ENCODE results near the gene PARP11. TPM values are rescaled to one million over a fixed set of nuclear protein-coding genes. Genes with fewer than 3 reads are reported as not detected.

PARP11 gene
- total RNA-seq: 10 to 100 TPM; 15.9 to 29.7 TPM

GRCh38 chr12:3872800-3873636 is at the start of gene PARP11:
Gene PARP11 (minus strand): TSS chr12:3873399. CDS start chr12:3873229, 170 bp downstream.
- DNase-seq (peak; percentile 99), ATAC-seq (peak; percentile 95)
- peaks cover 18% of the 10 kb centered on the region for H3K36me3 Mint-ChIP-seq
- peak within 1 kb of the TSS; percentile 97 for H3K4me3 Mint-ChIP-seq
- peak within 1 kb of the TSS; percentile 96 for H3K27ac Mint-ChIP-seq
- peaks cover 4% of the 10 kb centered on the region for H3K27me3 Mint-ChIP-seq
- H3K9me3 Mint-ChIP-seq (ENCODE audit: low read depth): peaks cover 3% of the 10 kb centered on the region
- peaks cover 39% of the 10 kb centered on the region for H3K4me1 Mint-ChIP-seq
- CTCF ChIA-PET: interaction anchor here (1.0 to 4.6 kb wide), 3 partner anchors 12 to 404 kb away, joined by 4 to 41 read pairs (median 4); no protein-coding TSS in a partner anchor

- Mint-ChIP-seq H3K27me3 (peaks cover 11% of the 10 kb centered on the region), H3K4me3 (no peak overlapping the region), H3K36me3 (no peaks in the 10 kb centered on the region), H3K4me1 (no peaks in the 10 kb centered on the region), H3K9me3 (ENCODE audit: low read depth) (no peaks in the 10 kb centered on the region), H3K27ac (no peak overlapping the region)
- DNase-seq (no peak), ATAC-seq (no peak)
- CTCF ChIA-PET: no interaction called here
These were observed 48.8 kb upstream of the PARP11 start for GRCh38 chr12:3922033-3922432.

GRCh38 chr12:3921526-3921925 is 48.3 kb upstream of the PARP11 start:
- no peaks in the 10 kb centered on the region for H3K4me1 Mint-ChIP-seq
- CTCF ChIA-PET: no interaction called here
- ATAC-seq: no peak
- no peak for DNase-seq
- H3K36me3 Mint-ChIP-seq: no peaks in the 10 kb centered on the region
- H3K4me3 Mint-ChIP-seq: no peak overlapping the region
- no peaks in the 10 kb centered on the region for H3K9me3 Mint-ChIP-seq (ENCODE audit: low read depth)
- H3K27ac Mint-ChIP-seq: no peak overlapping the region
- H3K27me3 Mint-ChIP-seq: peaks cover 11% of the 10 kb centered on the region

DNA sequence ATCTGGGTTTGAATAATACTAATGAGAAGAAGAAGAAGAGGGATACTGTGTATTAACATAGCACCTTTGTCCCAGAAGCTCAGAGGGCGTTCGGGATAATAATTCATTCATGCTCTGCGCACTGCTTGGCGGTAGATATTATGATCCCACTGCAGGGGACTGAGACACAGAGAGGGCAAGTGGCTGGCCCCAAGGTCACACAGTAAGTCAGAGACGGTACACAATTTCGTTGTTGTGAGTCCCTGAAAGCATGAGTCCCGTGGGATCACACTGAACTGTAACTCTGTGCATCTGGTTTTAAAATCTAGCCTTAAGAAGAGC is 47.9 kb upstream of the PARP11 start:
- CTCF ChIA-PET: interaction anchor here (1.5 kb wide), 1 partner anchor 35 kb away, joined by 3 read pairs; no protein-coding TSS in a partner anchor
- DNase-seq (no peak), ATAC-seq (no peak)
- Mint-ChIP-seq H3K4me3 (no peak overlapping the region), H3K4me1 (no peaks in the 10 kb centered on the region), H3K27ac (no peak overlapping the region), H3K27me3 (peaks cover 13% of the 10 kb centered on the region), H3K36me3 (no peaks in the 10 kb centered on the region), H3K9me3 (ENCODE audit: low read depth) (no peaks in the 10 kb centered on the region)

DNA sequence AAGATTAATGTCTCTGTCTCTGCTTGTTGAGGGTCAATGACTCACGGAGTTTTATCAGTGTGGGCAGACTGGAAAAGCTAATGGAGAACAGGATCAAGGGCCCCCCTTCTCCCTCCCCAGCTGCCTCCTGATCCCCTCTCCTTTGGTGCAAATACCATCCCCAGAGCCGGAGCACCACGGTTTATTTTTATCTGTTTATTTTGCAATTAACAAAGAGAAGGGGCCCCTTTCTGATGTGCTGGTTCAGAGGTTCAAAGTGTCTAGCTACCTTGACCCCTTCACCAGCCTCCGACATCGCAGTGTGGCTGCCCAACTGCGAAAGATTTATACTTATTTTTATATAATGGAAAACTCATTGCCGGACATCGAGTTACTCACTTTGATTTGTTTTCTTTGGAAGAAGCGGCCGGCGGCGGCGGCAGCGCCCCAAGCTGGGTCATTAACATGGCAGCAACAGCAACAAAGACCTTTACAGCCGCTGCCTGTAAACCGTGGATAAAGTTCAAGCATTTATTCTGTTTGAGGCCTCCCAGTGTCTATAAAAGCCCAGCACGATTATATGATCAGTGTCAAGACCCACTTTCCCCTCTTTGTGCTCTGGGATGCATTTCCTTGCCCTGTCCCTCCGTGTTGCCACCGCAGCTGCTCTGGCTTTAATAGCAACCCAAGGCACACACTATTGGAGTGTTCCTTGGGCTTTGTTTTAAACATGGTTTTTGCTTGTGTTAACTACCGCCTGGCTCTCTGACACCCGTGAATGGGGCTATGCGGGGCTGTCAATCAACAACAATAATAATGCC is 47.4 kb upstream of the PARP11 start:
- Mint-ChIP-seq H3K36me3 (no peaks in the 10 kb centered on the region), H3K27me3 (peaks cover 13% of the 10 kb centered on the region), H3K9me3 (ENCODE audit: low read depth) (no peaks in the 10 kb centered on the region), H3K27ac (no peak overlapping the region), H3K4me1 (no peaks in the 10 kb centered on the region), H3K4me3 (no peak overlapping the region)
- ATAC-seq: no peak
- DNase-seq: no peak
- CTCF ChIA-PET: interaction anchor here (1.5 kb wide), 1 partner anchor 35 kb away, joined by 3 read pairs; no protein-coding TSS in a partner anchor

DNA sequence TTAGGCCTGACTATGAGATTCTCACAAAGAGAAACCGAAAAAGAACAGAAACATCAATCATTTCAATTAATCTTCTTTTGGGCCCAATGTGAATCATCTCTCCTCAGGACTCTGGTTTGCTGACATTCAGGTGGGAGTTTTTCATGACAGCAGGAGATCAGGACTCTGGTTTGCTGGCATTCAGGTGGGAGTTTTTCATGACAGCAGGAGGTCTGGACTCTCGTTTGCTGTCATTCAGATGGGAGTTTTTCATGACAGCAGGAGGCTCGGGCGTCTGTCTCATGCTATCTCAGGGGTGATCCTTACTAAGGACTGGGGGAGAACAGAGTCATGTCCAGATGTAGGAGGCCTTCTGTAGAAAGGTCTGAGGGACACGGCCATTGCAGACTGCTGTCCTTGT is 40.1 kb upstream of the PARP11 start:
- CTCF ChIA-PET: interaction anchor here (0.9 to 1.5 kb wide), 2 partner anchors 27 to 75 kb away, joined by 3 to 5 read pairs; no protein-coding TSS in a partner anchor

GRCh38 chr12:3912863-3913262 is 39.7 kb upstream of the PARP11 start:
- ATAC-seq (no peak), DNase-seq (no peak)
- CTCF ChIA-PET: interaction anchor here (0.9 to 1.5 kb wide), 3 partner anchors 27 to 76 kb away, joined by 3 to 5 read pairs (median 3); no protein-coding TSS in a partner anchor
- Mint-ChIP-seq H3K4me3 (no peak overlapping the region), H3K27ac (no peak overlapping the region), H3K4me1 (peaks cover 16% of the 10 kb centered on the region), H3K9me3 (ENCODE audit: low read depth) (no peaks in the 10 kb centered on the region), H3K36me3 (peaks cover 12% of the 10 kb centered on the region), H3K27me3 (peaks cover 8% of the 10 kb centered on the region)

More for the DNA sequence above, 40.1 kb upstream of the PARP11 start:
- Mint-ChIP-seq H3K9me3 (ENCODE audit: low read depth) (no peaks in the 10 kb centered on the region), H3K27ac (no peak overlapping the region), H3K4me1 (peaks cover 12% of the 10 kb centered on the region), H3K36me3 (peaks cover 12% of the 10 kb centered on the region), H3K27me3 (peaks cover 3% of the 10 kb centered on the region), H3K4me3 (no peak overlapping the region)
- ATAC-seq: no peak
- no peak for DNase-seq

- ATAC-seq: no peak
- no peak for DNase-seq
- CTCF ChIA-PET: interaction anchor here (0.6 to 1.3 kb wide), 2 partner anchors 27 to 636 kb away, joined by 3 read pairs; no protein-coding TSS in a partner anchor
- Mint-ChIP-seq H3K9me3 (ENCODE audit: low read depth) (no peaks in the 10 kb centered on the region), H3K36me3 (peaks cover 12% of the 10 kb centered on the region), H3K4me3 (no peak overlapping the region), H3K4me1 (peaks cover 25% of the 10 kb centered on the region), H3K27ac (no peak overlapping the region), H3K27me3 (peaks cover 7% of the 10 kb centered on the region)
These were observed 38.2 kb upstream of the PARP11 start for GRCh38 chr12:3911409-3911808.

DNA sequence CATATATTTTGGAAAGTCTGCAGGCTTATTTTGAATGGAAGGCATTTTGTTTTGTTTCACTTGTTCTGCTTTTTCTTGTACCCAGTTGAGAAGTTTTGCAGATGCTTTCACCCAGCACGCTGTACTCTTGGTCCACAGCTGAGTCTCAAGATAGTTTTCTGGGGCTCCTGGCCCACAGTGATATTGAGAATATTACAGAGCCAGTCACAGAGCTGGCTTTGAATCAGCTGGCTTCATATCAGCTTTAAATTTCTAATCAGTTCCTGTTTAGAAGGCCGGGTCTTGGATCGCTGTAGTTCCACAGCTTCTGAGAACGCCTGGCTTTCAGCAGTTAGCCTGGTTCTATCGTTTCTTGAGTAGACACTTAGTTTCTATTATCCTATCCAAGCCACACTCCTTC is 32.5 kb upstream of the PARP11 start:
- H3K36me3 Mint-ChIP-seq: peaks cover 8% of the 10 kb centered on the region
- peak; percentile 39 for ATAC-seq
- DNase-seq: no peak
- peak overlapping the region; percentile 73 for H3K27ac Mint-ChIP-seq
- peaks cover 24% of the 10 kb centered on the region for H3K4me1 Mint-ChIP-seq
- H3K9me3 Mint-ChIP-seq (ENCODE audit: low read depth): no peaks in the 10 kb centered on the region
- CTCF ChIA-PET: interaction anchor here (1.3 to 1.5 kb wide), 2 partner anchors 20 to 57 kb away, joined by 3 to 6 read pairs; no protein-coding TSS in a partner anchor
- H3K4me3 Mint-ChIP-seq: peak overlapping the region; percentile 64
- H3K27me3 Mint-ChIP-seq: peaks cover 6% of the 10 kb centered on the region

- peaks cover 24% of the 10 kb centered on the region for H3K4me1 Mint-ChIP-seq
These were observed 31.8 kb upstream of the PARP11 start for GRCh38 chr12:3904999-3905398.

GRCh38 chr12:3902921-3903320 is 29.7 kb upstream of the PARP11 start:
- CTCF ChIA-PET: interaction anchor here (0.6 to 1.1 kb wide), 2 partner anchors 17 to 18 kb away, joined by 3 read pairs; no protein-coding TSS in a partner anchor
- Mint-ChIP-seq H3K27ac (no peak overlapping the region), H3K36me3 (no peaks in the 10 kb centered on the region), H3K4me3 (no peak overlapping the region), H3K4me1 (peaks cover 24% of the 10 kb centered on the region), H3K9me3 (ENCODE audit: low read depth) (no peaks in the 10 kb centered on the region), H3K27me3 (peaks cover 1% of the 10 kb centered on the region)
- DNase-seq (no peak), ATAC-seq (no peak)

More at GRCh38 chr12:3904999-3905398, 31.8 kb upstream of the PARP11 start:
- H3K4me3 Mint-ChIP-seq: peak overlapping the region; percentile 64
- DNase-seq (no peak), ATAC-seq (peak; percentile 57)
- CTCF ChIA-PET: interaction anchor here (1.3 to 1.5 kb wide), 2 partner anchors 19 to 58 kb away, joined by 3 to 6 read pairs; no protein-coding TSS in a partner anchor
- H3K27me3 Mint-ChIP-seq: peaks cover 6% of the 10 kb centered on the region
- peak overlapping the region; percentile 73 for H3K27ac Mint-ChIP-seq
- H3K36me3 Mint-ChIP-seq: peaks cover 5% of the 10 kb centered on the region
- H3K9me3 Mint-ChIP-seq (ENCODE audit: low read depth): no peaks in the 10 kb centered on the region

GRCh38 chr12:3901116-3901515 is 27.9 kb upstream of the PARP11 start:
- H3K4me1 Mint-ChIP-seq: peaks cover 31% of the 10 kb centered on the region
- H3K4me3 Mint-ChIP-seq: no peak overlapping the region
- H3K9me3 Mint-ChIP-seq (ENCODE audit: low read depth): no peaks in the 10 kb centered on the region
- ATAC-seq (no peak), DNase-seq (no peak)
- H3K36me3 Mint-ChIP-seq: no peaks in the 10 kb centered on the region
- CTCF ChIA-PET: no interaction called here
- H3K27me3 Mint-ChIP-seq: no peaks in the 10 kb centered on the region
- H3K27ac Mint-ChIP-seq: no peak overlapping the region

GRCh38 chr12:3898756-3899155 is 25.6 kb upstream of the PARP11 start:
- Mint-ChIP-seq H3K9me3 (ENCODE audit: low read depth) (no peaks in the 10 kb centered on the region), H3K27me3 (no peaks in the 10 kb centered on the region), H3K36me3 (no peaks in the 10 kb centered on the region), H3K27ac (no peak overlapping the region), H3K4me3 (no peak overlapping the region), H3K4me1 (peaks cover 23% of the 10 kb centered on the region)
- no peak for ATAC-seq
- no peak for DNase-seq
- CTCF ChIA-PET: interaction anchor here (4.8 kb wide), 1 partner anchor 12 kb away, joined by 38 read pairs; no protein-coding TSS in a partner anchor

Data from activated CD8-positive, alpha-beta memory T cell treated with anti-CD3 and anti-CD28 coated beads, Interleukin-2, amount 10 ng/mL, durations not matched to agents 7 days and 5 days (primary cell).